ENCODE results near the gene DIPK1B.

DIPK1B gene

DNA sequence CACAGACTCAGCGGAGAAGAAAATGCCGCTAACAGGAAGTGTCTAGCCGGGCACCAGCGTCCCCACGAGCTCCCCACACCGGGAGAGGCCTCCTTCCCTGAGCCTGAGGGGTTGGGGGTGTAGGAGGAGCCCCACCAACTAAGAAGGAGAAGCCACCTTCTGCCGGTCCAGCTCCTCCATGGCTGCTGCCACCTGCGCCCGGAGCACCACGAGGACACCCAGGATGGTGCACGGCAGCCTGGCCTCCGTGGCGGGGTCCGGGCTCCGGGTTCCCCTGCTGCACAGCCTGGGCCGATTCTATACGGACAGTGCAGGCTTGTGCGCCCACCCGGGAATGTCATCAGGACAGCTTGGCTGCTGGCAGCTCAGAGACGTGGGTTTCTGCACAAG lies 45.4 kb downstream of the DIPK1B start:
- ChIA-PET POLR2A (interaction anchor here (1.0 to 1.6 kb wide), 2 partner anchors 28 to 30 kb away, joined by 5 to 7 read pairs; no protein-coding TSS in a partner anchor), CTCF (interaction anchor here (0.6 to 1.5 kb wide), 7 partner anchors 9 to 546 kb away, joined by 3 to 6 read pairs (median 4); no protein-coding TSS in a partner anchor)
- TF ChIP-seq, protein P1, sequence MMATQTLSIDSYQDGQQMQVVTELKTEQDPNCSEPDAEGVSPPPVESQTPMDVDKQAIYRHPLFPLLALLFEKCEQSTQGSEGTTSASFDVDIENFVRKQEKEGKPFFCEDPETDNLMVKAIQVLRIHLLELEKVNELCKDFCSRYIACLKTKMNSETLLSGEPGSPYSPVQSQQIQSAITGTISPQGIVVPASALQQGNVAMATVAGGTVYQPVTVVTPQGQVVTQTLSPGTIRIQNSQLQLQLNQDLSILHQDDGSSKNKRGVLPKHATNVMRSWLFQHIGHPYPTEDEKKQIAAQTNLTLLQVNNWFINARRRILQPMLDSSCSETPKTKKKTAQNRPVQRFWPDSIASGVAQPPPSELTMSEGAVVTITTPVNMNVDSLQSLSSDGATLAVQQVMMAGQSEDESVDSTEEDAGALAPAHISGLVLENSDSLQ (IDR thresholded peaks at IDR 0.05): no peak
- TF ChIP-seq ARNT (IDR thresholded peaks at IDR 0.05): no peak
- TF ChIP-seq LEF1 (IDR thresholded peaks at IDR 0.05; ENCODE audit: borderline replicate concordance): no peak
- TF ChIP-seq SP1 (IDR thresholded peaks at IDR 0.05): no peak
- TF ChIP-seq TARDBP (IDR thresholded peaks at IDR 0.05): no peak
- TF ChIP-seq CTBP1 (IDR thresholded peaks at IDR 0.05; ENCODE audit: borderline replicate concordance): no peak
- TF ChIP-seq ELF4 (IDR thresholded peaks at IDR 0.05): no peak
- DNase-seq (ENCODE audit: extremely low spot score): no peak

DNA sequence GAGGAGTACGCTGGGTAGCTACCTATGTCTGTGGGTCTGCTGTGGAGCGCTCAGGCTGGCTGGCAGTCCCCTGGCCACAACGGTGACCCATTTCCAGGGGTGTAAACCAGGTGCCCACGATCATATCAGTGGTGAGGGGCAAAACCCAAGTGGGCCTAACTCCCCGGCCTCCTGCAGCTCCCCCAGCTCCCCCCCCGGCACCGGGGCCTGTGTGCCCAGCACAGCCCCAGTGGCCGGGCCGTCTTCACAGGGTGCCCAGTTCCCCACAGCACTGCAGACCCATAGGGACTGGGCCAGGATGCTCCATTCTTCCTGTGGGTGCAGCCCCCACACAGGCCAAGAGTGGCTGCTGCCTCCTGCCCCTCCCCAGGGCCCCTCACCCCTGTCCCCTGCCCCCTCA lies 46.6 kb downstream of the DIPK1B start:
- POLR2A ChIA-PET: no interaction called here
- TF ChIP-seq, protein P1 (IDR thresholded peaks at IDR 0.05): no peak
- TF ChIP-seq LEF1 (IDR thresholded peaks at IDR 0.05; ENCODE audit: borderline replicate concordance): no peak
- no peak for TF ChIP-seq L3MBTL2 (conservative IDR thresholded peaks at IDR 0.05)
- no peak for TF ChIP-seq HDGF (IDR thresholded peaks at IDR 0.05; ENCODE audit: borderline replicate concordance)
- no peak for TF ChIP-seq BHLHE40 (IDR thresholded peaks at IDR 0.05; ENCODE audit: borderline replicate concordance)
- no peak for TF ChIP-seq ZNF384 (IDR thresholded peaks at IDR 0.05)
- TF ChIP-seq FOXM1 (IDR thresholded peaks at IDR 0.05; ENCODE audit: borderline replicate concordance): no peak
- TF ChIP-seq FOXK2 (IDR thresholded peaks at IDR 0.05): no peak
- no peak for TF ChIP-seq FOXA1 (IDR thresholded peaks at IDR 0.05)
- TF ChIP-seq ARNT (IDR thresholded peaks at IDR 0.05): no peak
- DNase-seq (ENCODE audit: extremely low spot score): no peak
- CTCF ChIA-PET: no interaction called here

DNA sequence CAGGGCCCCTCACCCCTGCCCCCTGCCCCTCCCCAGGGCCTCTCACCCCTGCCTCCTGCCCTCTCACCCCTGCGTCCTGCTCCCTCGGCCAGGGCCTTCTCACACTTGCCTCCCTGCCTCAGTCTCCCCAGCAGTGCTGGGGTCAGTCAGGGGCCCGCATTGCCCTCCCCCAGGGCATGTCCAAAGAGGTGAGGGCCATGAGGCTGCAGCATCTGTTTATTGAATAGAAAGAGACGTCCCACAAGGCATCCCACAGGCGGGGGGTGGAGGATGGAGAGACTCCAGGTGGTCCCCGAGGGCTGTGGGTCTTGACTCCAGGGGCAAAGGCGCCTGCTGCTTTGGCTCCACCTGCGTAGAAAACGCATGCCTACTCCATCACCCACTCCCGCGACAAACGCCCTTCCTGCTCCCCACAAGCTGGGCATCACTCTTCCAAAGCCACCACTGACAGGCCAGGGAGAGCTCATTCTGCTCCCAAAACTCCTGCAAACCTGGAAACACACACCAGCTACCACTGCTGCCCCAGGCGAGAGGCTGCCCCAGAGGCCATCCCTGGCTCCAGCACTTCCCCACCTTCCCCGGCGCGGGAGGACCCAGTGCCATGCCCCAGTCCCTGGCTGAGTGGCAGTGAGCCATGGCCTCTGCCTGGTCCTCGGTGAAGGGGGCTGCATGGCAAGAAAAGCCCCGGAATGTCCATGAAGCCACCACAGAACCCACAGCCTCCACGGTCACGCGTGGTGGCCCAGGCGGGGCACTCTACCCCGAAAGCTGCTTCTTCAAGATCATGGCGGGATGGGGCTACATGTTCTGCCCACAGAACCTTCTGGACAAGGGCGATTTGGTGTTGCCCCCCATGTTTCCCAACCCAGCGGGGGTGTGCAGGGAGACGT lies 47.3 kb downstream of the DIPK1B start:
- ChIA-PET POLR2A (no interaction called here), CTCF (no interaction called here)
- TF ChIP-seq ELF4 (IDR thresholded peaks at IDR 0.05): no peak
- TF ChIP-seq SP1 (IDR thresholded peaks at IDR 0.05): no peak
- no peak for TF ChIP-seq TARDBP (IDR thresholded peaks at IDR 0.05)
- TF ChIP-seq CTBP1 (IDR thresholded peaks at IDR 0.05; ENCODE audit: borderline replicate concordance): no peak
- TF ChIP-seq LEF1 (IDR thresholded peaks at IDR 0.05; ENCODE audit: borderline replicate concordance): no peak
- no peak for TF ChIP-seq ZNF384 (IDR thresholded peaks at IDR 0.05)
- no peak for TF ChIP-seq BHLHE40 (IDR thresholded peaks at IDR 0.05; ENCODE audit: borderline replicate concordance)
- TF ChIP-seq FOXM1 (IDR thresholded peaks at IDR 0.05; ENCODE audit: borderline replicate concordance): no peak
- TF ChIP-seq FOXK2 (IDR thresholded peaks at IDR 0.05): no peak
- no peak for TF ChIP-seq ARNT (IDR thresholded peaks at IDR 0.05)
- no peak for TF ChIP-seq FOXA1 (IDR thresholded peaks at IDR 0.05)
- no peak for TF ChIP-seq L3MBTL2 (conservative IDR thresholded peaks at IDR 0.05)
- TF ChIP-seq, protein P1 (IDR thresholded peaks at IDR 0.05): no peak
- no peak for TF ChIP-seq HDGF (IDR thresholded peaks at IDR 0.05; ENCODE audit: borderline replicate concordance)
- no peak for TF ChIP-seq SUZ12 (IDR thresholded peaks at IDR 0.05)
- TF ChIP-seq NFRKB (IDR thresholded peaks at IDR 0.05): no peak
- DNase-seq (ENCODE audit: extremely low spot score): no peak

DNA sequence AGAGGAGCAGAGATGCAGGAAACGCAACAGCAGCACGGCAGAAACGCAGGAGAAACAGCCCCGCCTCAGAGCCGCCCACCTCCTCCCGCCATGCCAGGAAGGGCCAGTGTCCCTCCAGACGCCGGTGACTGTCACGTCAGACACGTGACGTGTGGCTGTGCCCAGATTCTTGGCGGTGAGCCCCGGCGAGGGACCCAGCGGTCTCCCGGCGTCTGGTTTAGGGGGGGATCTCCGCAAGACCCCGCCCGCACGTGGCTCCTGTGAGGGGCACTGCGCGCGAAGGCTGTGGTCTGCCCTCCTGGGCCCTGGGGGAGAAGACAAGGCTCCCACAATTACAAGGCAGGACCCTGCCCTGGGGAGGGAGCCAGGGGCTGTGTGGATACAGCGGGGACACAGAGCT lies 48.1 kb downstream of the DIPK1B start:
- CTCF ChIA-PET: interaction anchor here (0.9 to 1.0 kb wide), 2 partner anchors 20 to 476 kb away, joined by 3 read pairs; no protein-coding TSS in a partner anchor
- POLR2A ChIA-PET: no interaction called here
- no peak for DNase-seq (ENCODE audit: extremely low spot score)
- TF ChIP-seq ZNF384 (IDR thresholded peaks at IDR 0.05) (no peak), L3MBTL2 (conservative IDR thresholded peaks at IDR 0.05) (no peak), CTBP1 (IDR thresholded peaks at IDR 0.05; ENCODE audit: borderline replicate concordance) (no peak)

DNA sequence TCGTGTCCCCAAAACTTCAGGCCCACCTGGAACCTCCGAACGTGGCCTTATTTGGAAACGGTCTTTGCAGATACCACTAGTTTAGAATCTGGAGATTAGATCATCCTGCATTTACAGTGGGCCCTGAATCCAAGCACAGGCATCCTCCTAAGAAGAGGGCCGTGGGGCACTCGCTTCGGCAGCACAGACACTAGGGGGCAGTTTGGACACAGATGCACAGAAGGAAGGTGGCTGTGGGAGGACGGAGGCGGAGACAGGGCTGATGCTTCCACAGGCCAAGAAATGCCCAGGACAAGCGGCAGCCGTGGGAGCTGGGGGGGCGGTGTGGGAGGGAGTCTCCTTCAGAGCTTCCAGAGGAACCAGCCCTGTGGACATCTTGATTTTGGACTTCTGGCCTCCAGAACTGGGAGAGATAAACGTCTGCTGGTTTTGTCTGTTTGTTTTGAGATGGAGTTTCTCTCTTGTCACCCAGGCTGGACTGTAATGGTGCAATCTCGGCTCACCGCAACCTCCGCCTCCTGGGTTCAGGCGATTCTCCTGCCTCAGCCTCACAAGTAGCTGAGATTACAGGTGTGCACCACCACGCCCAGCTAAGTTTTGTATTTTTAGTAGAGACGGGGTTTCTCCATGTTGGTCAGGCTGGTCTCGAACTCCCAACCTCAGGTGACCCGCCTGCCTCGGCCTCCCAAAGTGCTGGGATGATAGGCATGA lies 48.6 kb downstream of the DIPK1B start:
- peak; percentile 61 for DNase-seq (ENCODE audit: extremely low spot score)
- POLR2A ChIA-PET: interaction anchor here (0.9 kb wide), 1 partner anchor 32 kb away, joined by 3 read pairs; no protein-coding TSS in a partner anchor

DNA sequence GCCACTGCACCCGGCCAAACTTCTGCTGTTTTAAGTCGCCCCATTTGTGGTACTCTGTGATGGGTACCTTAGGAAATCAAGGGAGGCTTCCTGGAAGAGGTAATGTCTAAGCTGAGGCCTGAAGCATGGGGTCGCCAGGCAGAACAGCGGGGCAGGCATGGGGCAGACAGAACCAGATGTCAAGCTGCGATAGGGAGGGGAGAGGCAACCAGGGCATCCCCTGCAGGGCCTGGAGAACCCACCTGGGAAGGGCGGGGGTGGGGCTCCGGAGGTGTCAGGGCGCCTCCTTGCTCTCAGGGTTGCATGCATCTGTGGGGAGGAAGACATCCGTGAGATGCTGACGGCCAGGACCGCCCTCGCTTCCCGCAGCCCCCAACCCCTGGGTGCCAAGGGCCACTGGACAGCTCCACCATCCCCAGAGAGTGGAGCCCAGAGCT lies 49.2 kb downstream of the DIPK1B start:
- TF ChIP-seq HDGF (IDR thresholded peaks at IDR 0.05; ENCODE audit: borderline replicate concordance) (no peak), LEF1 (IDR thresholded peaks at IDR 0.05; ENCODE audit: borderline replicate concordance) (no peak), ARNT (IDR thresholded peaks at IDR 0.05) (no peak), FOXM1 (IDR thresholded peaks at IDR 0.05; ENCODE audit: borderline replicate concordance) (no peak), ZNF384 (IDR thresholded peaks at IDR 0.05) (no peak), SP1 (IDR thresholded peaks at IDR 0.05) (no peak), CTBP1 (IDR thresholded peaks at IDR 0.05; ENCODE audit: borderline replicate concordance) (no peak)
- TF ChIP-seq, protein P1 (IDR thresholded peaks at IDR 0.05): no peak
- DNase-seq (ENCODE audit: extremely low spot score): no peak
- POLR2A ChIA-PET: interaction anchor here (0.9 kb wide), 1 partner anchor 32 kb away, joined by 3 read pairs; no protein-coding TSS in a partner anchor
- CTCF ChIA-PET: interaction anchor here (0.6 to 1.1 kb wide), 5 partner anchors 17 to 475 kb away, joined by 3 to 4 read pairs (median 3); no protein-coding TSS in a partner anchor

More for the DNA sequence above, 48.6 kb downstream of the DIPK1B start:
- CTCF ChIA-PET: interaction anchor here (0.9 to 1.1 kb wide), 4 partner anchors 16 to 476 kb away, joined by 3 to 4 read pairs (median 4); no protein-coding TSS in a partner anchor
